ENCODE data around the gene MMP2.
A peak's percentile ranks its signal among the peaks of the same experiment; 100 is the strongest.

Gene MMP2

DNA sequence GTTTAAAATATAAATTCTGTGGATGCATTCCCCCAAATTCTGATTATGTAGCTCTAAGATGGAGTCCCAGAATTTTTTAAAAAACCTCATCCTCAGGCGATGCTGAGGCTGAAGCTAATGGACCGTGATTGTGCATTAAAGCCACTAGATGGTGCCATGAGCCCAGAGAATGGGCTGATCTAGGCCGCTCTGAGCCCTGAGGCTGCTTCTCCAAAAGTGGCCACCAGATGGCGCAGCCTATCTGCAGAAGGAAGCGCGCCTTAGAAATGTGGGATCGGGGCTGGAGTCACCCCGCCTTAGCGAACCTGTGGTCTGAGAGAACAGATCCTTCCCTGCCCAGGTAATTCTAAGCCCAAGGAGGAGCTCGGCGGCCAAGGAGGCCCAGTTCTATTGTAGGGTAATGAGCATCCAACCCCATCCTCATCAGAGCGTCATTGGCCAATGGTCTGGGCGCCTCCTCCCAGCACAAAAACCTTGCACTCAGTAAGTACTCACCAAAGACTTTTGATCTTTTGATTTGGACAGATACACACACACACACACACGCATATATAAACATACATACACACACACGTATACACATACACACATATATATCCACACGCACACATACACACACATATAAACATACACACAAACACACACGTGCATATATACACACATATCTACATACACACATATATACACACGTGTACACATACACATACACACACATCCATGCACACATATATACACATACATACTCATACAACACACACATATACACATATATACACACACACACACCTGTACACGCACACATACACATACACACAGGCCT lies 13.7 kb upstream of the MMP2 start:
- Histone ChIP-seq H3K4me2 (ENCODE audit: low read length) (peak overlapping the region; percentile 27), H3K4ac (ENCODE audit: low read depth, low read length) (no peak overlapping the region), H3K27ac (ENCODE audit: low read depth, low read length) (no peak overlapping the region), H4K5ac (ENCODE audit: low read length) (no peak overlapping the region), H3K4me3 (ENCODE audit: low read length) (no peak overlapping the region), H3K4me1 (ENCODE audit: control insufficient read depth, low read depth, low read length) (peaks cover 7% of the 10 kb centered on the region), H3K79me1 (ENCODE audit: low read length) (no peaks in the 10 kb centered on the region), H3K9ac (ENCODE audit: low read length) (no peak overlapping the region), H3K27me3 (ENCODE audit: insufficient read depth, low read length, poor library complexity) (no peaks in the 10 kb centered on the region), H2AK5ac (ENCODE audit: low read length) (no peak overlapping the region), H4K8ac (ENCODE audit: low read depth, low read length) (no peak overlapping the region), H2BK5ac (ENCODE audit: low read length) (no peak overlapping the region), H2BK15ac (replicated peaks; ENCODE audit: low read depth) (no peak overlapping the region), H3K36me3 (ENCODE audit: control insufficient read depth, insufficient read depth, low read length) (no peaks in the 10 kb centered on the region), H3K56ac (ENCODE audit: low read length) (peak overlapping the region; percentile 3), H2BK120ac (ENCODE audit: low read depth, low read length) (no peak overlapping the region), H3K79me2 (ENCODE audit: control insufficient read depth, insufficient read depth, low read length) (no peaks in the 10 kb centered on the region), H3K18ac (ENCODE audit: low read length) (no peak overlapping the region), H3K23ac (ENCODE audit: low read length) (no peak overlapping the region)
- 100% methylated on average over 3 of the region's 19 CpGs for WGBS (ENCODE audit: extremely low coverage, insufficient coverage, low lambda C conversion rate)
- DNase-seq = peak; percentile 91

DNA sequence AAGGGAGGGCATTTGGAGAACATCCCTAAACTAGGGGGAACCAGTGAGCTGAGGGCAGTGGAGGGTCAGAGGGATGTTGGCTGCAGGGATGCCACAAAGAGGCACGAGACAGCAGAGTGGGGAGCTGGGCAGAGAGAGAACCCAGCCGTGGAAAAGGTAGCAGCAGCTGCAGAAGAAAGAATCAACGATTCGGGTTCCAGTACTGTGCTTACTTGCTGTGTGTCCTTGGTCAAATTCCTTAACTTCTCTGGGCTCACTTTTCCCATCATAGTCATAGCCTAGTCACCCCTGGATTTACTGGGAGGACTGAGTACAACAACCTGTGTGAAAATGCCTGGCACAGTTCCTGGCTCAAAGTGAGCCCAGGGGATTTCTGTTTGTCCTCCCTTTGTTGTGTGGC lies 12.8 kb upstream of the MMP2 start:
- no peak overlapping the region for H4K8ac ChIP-seq (ENCODE audit: low read depth, low read length)
- no peak overlapping the region for H2BK15ac ChIP-seq (replicated peaks; ENCODE audit: low read depth)
- H3K9ac ChIP-seq (ENCODE audit: low read length) = no peak overlapping the region
- no CpG with 5 or more reads among the region's 4 CpGs for WGBS (ENCODE audit: extremely low coverage, insufficient coverage, low lambda C conversion rate)
- H3K4ac ChIP-seq (ENCODE audit: low read depth, low read length) = no peak overlapping the region
- no peak overlapping the region for H2BK5ac ChIP-seq (ENCODE audit: low read length)
- no peaks in the 10 kb centered on the region for H3K36me3 ChIP-seq (ENCODE audit: control insufficient read depth, insufficient read depth, low read length)
- H3K4me2 ChIP-seq (ENCODE audit: low read length) = no peak overlapping the region
- peak overlapping the region; percentile 10 for H2AK5ac ChIP-seq (ENCODE audit: low read length)
- H3K4me1 ChIP-seq (ENCODE audit: control insufficient read depth, low read depth, low read length) = peaks cover 14% of the 10 kb centered on the region
- no peaks in the 10 kb centered on the region for H3K27me3 ChIP-seq (ENCODE audit: insufficient read depth, low read length, poor library complexity)
- H3K79me2 ChIP-seq (ENCODE audit: control insufficient read depth, insufficient read depth, low read length) = no peaks in the 10 kb centered on the region
- no peak overlapping the region for H3K23ac ChIP-seq (ENCODE audit: low read length)
- H3K79me1 ChIP-seq (ENCODE audit: low read length) = no peaks in the 10 kb centered on the region
- H2BK120ac ChIP-seq (ENCODE audit: low read depth, low read length) = no peak overlapping the region
- H3K18ac ChIP-seq (ENCODE audit: low read length) = no peak overlapping the region
- no peak for DNase-seq
- no peak overlapping the region for H4K5ac ChIP-seq (ENCODE audit: low read length)
- H3K4me3 ChIP-seq (ENCODE audit: low read length) = no peak overlapping the region
- no peak overlapping the region for H3K27ac ChIP-seq (ENCODE audit: low read depth, low read length)
- H3K56ac ChIP-seq (ENCODE audit: low read length) = no peak overlapping the region

DNA sequence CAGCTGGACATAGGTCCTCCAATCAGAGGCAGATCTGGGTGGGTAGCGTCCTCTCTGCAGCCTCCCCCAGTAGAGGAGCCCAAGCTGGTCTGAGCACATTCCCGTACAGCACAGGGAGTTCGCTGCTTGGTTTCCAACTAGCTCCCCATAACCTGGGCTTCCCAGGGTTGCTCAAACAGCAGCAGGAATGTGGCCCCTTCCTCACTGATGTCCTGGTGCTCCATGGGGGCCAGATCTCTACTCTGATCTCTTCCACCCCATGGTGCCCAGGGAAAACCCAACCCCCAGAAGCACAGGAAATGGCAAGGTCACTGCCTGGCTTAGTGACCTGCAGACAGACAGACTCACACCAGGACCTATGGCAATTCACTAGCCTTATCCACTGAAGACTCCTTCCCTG lies 11.1 kb upstream of the MMP2 start:
- H3K36me3 ChIP-seq (ENCODE audit: control insufficient read depth, insufficient read depth, low read length) = no peaks in the 10 kb centered on the region
- peak; percentile 75 for DNase-seq
- WGBS (ENCODE audit: extremely low coverage, insufficient coverage, low lambda C conversion rate) = no CpG with 5 or more reads among the region's 3 CpGs
- H3K79me1 ChIP-seq (ENCODE audit: low read length) = no peaks in the 10 kb centered on the region
- no peak overlapping the region for H4K5ac ChIP-seq (ENCODE audit: low read length)
- H3K4me3 ChIP-seq (ENCODE audit: low read length) = no peak overlapping the region
- H3K23ac ChIP-seq (ENCODE audit: low read length) = no peak overlapping the region
- H3K79me2 ChIP-seq (ENCODE audit: control insufficient read depth, insufficient read depth, low read length) = no peaks in the 10 kb centered on the region
- H2BK5ac ChIP-seq (ENCODE audit: low read length) = no peak overlapping the region
- H3K4ac ChIP-seq (ENCODE audit: low read depth, low read length) = no peak overlapping the region
- no peak overlapping the region for H3K4me2 ChIP-seq (ENCODE audit: low read length)
- H3K56ac ChIP-seq (ENCODE audit: low read length) = peak overlapping the region; percentile 5
- H3K27ac ChIP-seq (ENCODE audit: low read depth, low read length) = no peak overlapping the region
- no peak overlapping the region for H2BK15ac ChIP-seq (replicated peaks; ENCODE audit: low read depth)
- peak overlapping the region; percentile 11 for H2AK5ac ChIP-seq (ENCODE audit: low read length)
- H3K27me3 ChIP-seq (ENCODE audit: insufficient read depth, low read length, poor library complexity) = no peaks in the 10 kb centered on the region
- no peak overlapping the region for H2BK120ac ChIP-seq (ENCODE audit: low read depth, low read length)
- H3K18ac ChIP-seq (ENCODE audit: low read length) = no peak overlapping the region
- peaks cover 14% of the 10 kb centered on the region for H3K4me1 ChIP-seq (ENCODE audit: control insufficient read depth, low read depth, low read length)
- no peak overlapping the region for H4K8ac ChIP-seq (ENCODE audit: low read depth, low read length)
- H3K9ac ChIP-seq (ENCODE audit: low read length) = no peak overlapping the region

DNA sequence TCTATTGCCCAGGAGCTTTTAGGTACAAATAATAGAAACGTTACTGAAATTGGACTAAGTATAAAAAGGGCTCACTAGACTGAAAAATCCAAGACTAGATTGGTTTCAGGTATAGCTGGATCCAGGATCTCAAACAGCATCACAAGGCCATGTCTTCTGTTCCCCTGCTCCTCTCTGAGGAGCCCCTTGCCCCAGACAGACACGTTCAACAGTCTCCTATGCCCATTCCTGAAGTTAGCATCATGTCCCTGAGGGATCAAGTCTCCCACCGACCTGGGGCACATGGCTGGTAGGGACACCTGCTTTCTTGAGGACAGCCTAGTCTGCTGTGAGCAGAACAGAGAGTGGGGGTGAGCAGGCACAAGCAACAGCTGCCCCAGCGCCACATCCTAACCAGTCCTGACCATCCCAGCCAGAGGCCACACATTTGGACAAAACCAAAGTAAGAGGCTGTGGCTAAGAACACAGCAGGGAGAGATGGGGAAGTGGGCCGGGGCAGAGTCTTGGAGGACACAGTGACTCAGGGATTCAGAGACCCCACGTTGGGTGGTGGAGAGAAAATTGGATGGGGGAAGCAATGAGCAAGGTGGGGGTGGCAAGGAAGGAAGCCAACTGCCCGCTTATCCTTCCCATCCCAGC lies 10.5 kb upstream of the MMP2 start:
- Histone ChIP-seq H3K79me2 (ENCODE audit: control insufficient read depth, insufficient read depth, low read length) (no peaks in the 10 kb centered on the region), H4K5ac (ENCODE audit: low read length) (no peak overlapping the region), H3K79me1 (ENCODE audit: low read length) (no peaks in the 10 kb centered on the region), H3K4me1 (ENCODE audit: control insufficient read depth, low read depth, low read length) (peaks cover 14% of the 10 kb centered on the region), H3K4me2 (ENCODE audit: low read length) (no peak overlapping the region), H2BK5ac (ENCODE audit: low read length) (no peak overlapping the region), H3K4me3 (ENCODE audit: low read length) (no peak overlapping the region), H2BK15ac (replicated peaks; ENCODE audit: low read depth) (no peak overlapping the region), H3K27me3 (ENCODE audit: insufficient read depth, low read length, poor library complexity) (no peaks in the 10 kb centered on the region), H2BK120ac (ENCODE audit: low read depth, low read length) (no peak overlapping the region), H3K9ac (ENCODE audit: low read length) (no peak overlapping the region), H2AK5ac (ENCODE audit: low read length) (no peak overlapping the region), H3K56ac (ENCODE audit: low read length) (no peak overlapping the region), H3K36me3 (ENCODE audit: control insufficient read depth, insufficient read depth, low read length) (no peaks in the 10 kb centered on the region), H3K27ac (ENCODE audit: low read depth, low read length) (no peak overlapping the region), H3K18ac (ENCODE audit: low read length) (no peak overlapping the region), H3K23ac (ENCODE audit: low read length) (no peak overlapping the region), H3K4ac (ENCODE audit: low read depth, low read length) (no peak overlapping the region), H4K8ac (ENCODE audit: low read depth, low read length) (no peak overlapping the region)
- no peak for DNase-seq
- no CpG with 5 or more reads among the region's 7 CpGs for WGBS (ENCODE audit: extremely low coverage, insufficient coverage, low lambda C conversion rate)

DNA sequence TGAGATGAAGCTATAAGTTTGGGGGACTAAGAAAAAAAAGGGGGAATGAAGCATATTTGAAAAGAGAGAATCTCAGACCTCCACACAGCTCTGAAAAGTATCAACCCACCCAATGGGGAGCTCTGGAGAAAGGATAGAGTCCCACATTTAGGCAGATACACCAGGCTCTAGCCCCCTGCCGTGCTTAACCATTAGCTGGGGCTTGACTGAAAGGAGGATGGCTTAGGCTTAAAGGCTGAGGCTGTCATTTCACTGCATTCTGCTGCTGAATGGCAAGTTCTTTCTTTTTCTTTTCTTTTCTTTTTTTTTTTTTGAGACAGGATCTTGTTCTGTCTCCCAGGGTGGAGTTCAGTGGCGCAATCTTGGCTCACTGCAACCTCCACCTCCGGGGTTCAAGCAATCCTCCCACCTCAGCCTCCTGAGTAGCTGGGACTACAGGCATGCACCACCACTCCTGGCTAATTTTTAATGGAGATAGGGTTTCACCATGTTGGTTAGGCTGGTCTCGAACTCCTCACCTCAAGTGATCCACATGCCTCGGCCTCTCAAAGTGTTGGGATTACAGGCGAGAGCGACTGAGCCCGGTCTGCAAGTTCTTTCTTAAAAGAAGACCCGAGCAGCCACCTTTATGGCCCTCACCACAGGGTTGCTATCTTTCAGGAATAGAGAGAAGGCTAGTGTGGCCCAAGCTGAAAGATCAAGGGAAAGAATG lies 9.0 kb upstream of the MMP2 start:
- Histone ChIP-seq H3K36me3 (ENCODE audit: control insufficient read depth, insufficient read depth, low read length) (no peaks in the 10 kb centered on the region), H3K9ac (ENCODE audit: low read length) (no peak overlapping the region), H3K56ac (ENCODE audit: low read length) (peak overlapping the region; percentile 36), H2AK5ac (ENCODE audit: low read length) (no peak overlapping the region), H2BK120ac (ENCODE audit: low read depth, low read length) (no peak overlapping the region), H3K27ac (ENCODE audit: low read depth, low read length) (peak overlapping the region; percentile 78), H3K4me2 (ENCODE audit: low read length) (no peak overlapping the region), H2BK15ac (replicated peaks; ENCODE audit: low read depth) (no peak overlapping the region), H3K23ac (ENCODE audit: low read length) (no peak overlapping the region), H3K4me1 (ENCODE audit: control insufficient read depth, low read depth, low read length) (peaks cover 14% of the 10 kb centered on the region), H3K4me3 (ENCODE audit: low read length) (no peak overlapping the region), H3K27me3 (ENCODE audit: insufficient read depth, low read length, poor library complexity) (no peaks in the 10 kb centered on the region), H3K18ac (ENCODE audit: low read length) (no peak overlapping the region), H3K79me1 (ENCODE audit: low read length) (no peaks in the 10 kb centered on the region), H4K5ac (ENCODE audit: low read length) (no peak overlapping the region), H3K4ac (ENCODE audit: low read depth, low read length) (no peak overlapping the region), H2BK5ac (ENCODE audit: low read length) (no peak overlapping the region), H3K79me2 (ENCODE audit: control insufficient read depth, insufficient read depth, low read length) (no peaks in the 10 kb centered on the region), H4K8ac (ENCODE audit: low read depth, low read length) (no peak overlapping the region)
- no CpG with 5 or more reads among the region's 9 CpGs for WGBS (ENCODE audit: extremely low coverage, insufficient coverage, low lambda C conversion rate)
- peak; percentile 23 for DNase-seq

Measured in mesendoderm (in vitro differentiated cells).